H9 (cell line): Measurements from ENCODE around the gene ALG11. TPM values are rescaled to one million over a fixed set of nuclear protein-coding genes. Genes with fewer than 3 reads are reported as not detected.

Experiments used
- DNase-seq: peaks from one replicate; pipeline ENCODE4 v3.0.0-alpha.2; 2017
- H2AFZ ChIP-seq: one replicate; pipeline ENCODE4 v1.6.1; 2013; ENCODE audit warnings: mild to moderate bottlenecking, low read length, control low read depth, moderate library complexity
- H2AK5ac ChIP-seq: 2 replicates; pipeline ENCODE4 v1.6.1; 2013; ENCODE audit warnings: low read length, control low read depth, mixed read lengths; ENCODE audit not compliant: insufficient read length
- H2BK120ac ChIP-seq: one replicate; pipeline ENCODE4 v1.6.1; 2013; ENCODE audit warnings: low read depth, mild to moderate bottlenecking, low read length, control low read depth, inconsistent platforms; ENCODE audit not compliant: poor library complexity, severe bottlenecking
- H2BK12ac ChIP-seq: 2 replicates; pipeline ENCODE4 v1.6.1; 2013; ENCODE audit warnings: low read length, control low read depth, mixed read lengths, low read depth; ENCODE audit not compliant: insufficient read length
- H2BK15ac ChIP-seq: 2 replicates; pipeline ENCODE4 v1.6.1; 2013; ENCODE audit warnings: low read depth, low read length, control low read depth
- H2BK20ac ChIP-seq: one replicate; pipeline ENCODE4 v1.6.1; 2013; ENCODE audit warnings: low read depth, mild to moderate bottlenecking, low read length, control low read depth, inconsistent platforms; ENCODE audit not compliant: poor library complexity, severe bottlenecking
- H2BK5ac ChIP-seq: 2 replicates; pipeline ENCODE4 v1.6.1; 2013; ENCODE audit warnings: low read length, control low read depth, mixed read lengths; ENCODE audit not compliant: insufficient read length
- H3K14ac ChIP-seq: 2 replicates; pipeline ENCODE4 v1.6.1; 2013; ENCODE audit warnings: low read length, control low read depth; ENCODE audit not compliant: insufficient read depth
- H3K18ac ChIP-seq: 2 replicates; pipeline ENCODE4 v1.6.1; 2013; ENCODE audit warnings: low read depth, mild to moderate bottlenecking, mixed read lengths, low read length, control low read depth; ENCODE audit not compliant: insufficient read length
- H3K23ac ChIP-seq: 2 replicates; pipeline ENCODE4 v1.6.1; 2013; ENCODE audit warnings: low read length, control low read depth, mixed read lengths, low read depth; ENCODE audit not compliant: insufficient read length
- H3K23me2 ChIP-seq: 2 replicates; pipeline ENCODE4 v1.6.1; 2013; ENCODE audit warnings: low read depth, mild to moderate bottlenecking, mixed read lengths, low read length, control low read depth; ENCODE audit not compliant: insufficient read length, poor library complexity, severe bottlenecking
- H3K27ac ChIP-seq: 2 replicates; pipeline ENCODE4 v1.5.1; 2013; ENCODE audit warnings: low read length, control low read depth, mixed read lengths, low read depth; ENCODE audit not compliant: insufficient read length
- H3K27me3 ChIP-seq: 2 replicates; pipeline ENCODE4 v1.6.1; 2013; ENCODE audit warnings: low read length, control low read depth, inconsistent platforms; ENCODE audit not compliant: insufficient read depth
- H3K4ac ChIP-seq: 2 replicates; pipeline ENCODE4 v1.6.1; 2013; ENCODE audit warnings: low read depth, mild to moderate bottlenecking, control low read depth, inconsistent platforms, low read length, moderate library complexity
- H3K4me1 ChIP-seq: 2 replicates; pipeline ENCODE4 v1.6.1; 2013; ENCODE audit warnings: low read length, control low read depth, inconsistent platforms; ENCODE audit not compliant: insufficient read depth
- H3K4me2 ChIP-seq: 2 replicates; pipeline ENCODE4 v1.6.1; 2013; ENCODE audit warnings: low read length, control low read depth, mixed read lengths; ENCODE audit not compliant: insufficient read length, insufficient read depth
- H3K56ac ChIP-seq: 2 replicates; pipeline ENCODE4 v1.6.1; 2013; ENCODE audit warnings: low read depth, mild to moderate bottlenecking, mixed read lengths, low read length, control low read depth; ENCODE audit not compliant: insufficient read length
- H3K79me1 ChIP-seq: 2 replicates; pipeline ENCODE4 v1.6.1; 2013; ENCODE audit warnings: low read depth, mild to moderate bottlenecking, moderate library complexity, low read length, control low read depth, inconsistent platforms; ENCODE audit not compliant: insufficient read depth, poor library complexity, severe bottlenecking
- H3K79me2 ChIP-seq: 2 replicates; pipeline ENCODE4 v1.6.1; 2013; ENCODE audit warnings: low read length, control low read depth, inconsistent platforms; ENCODE audit not compliant: insufficient read depth
- H3K9ac ChIP-seq: 2 replicates; pipeline ENCODE4 v1.6.1; 2013; ENCODE audit warnings: low read length, control low read depth, mixed read lengths; ENCODE audit not compliant: insufficient read length; ENCODE audit errors: extremely low read depth
- H3K9me3 ChIP-seq: one replicate; pipeline ENCODE4 v1.6.1; 2013; ENCODE audit warnings: low read depth, low read length, inconsistent platforms; ENCODE audit not compliant: control insufficient read depth
- H3T11ph ChIP-seq: one replicate; pipeline ENCODE4 v1.6.1; 2013; ENCODE audit warnings: mild to moderate bottlenecking, low read length, control low read depth, inconsistent platforms
- H4K20me1 ChIP-seq: one replicate; pipeline ENCODE4 v1.6.1; 2013; ENCODE audit not compliant: control insufficient read depth, insufficient read length, insufficient read depth
- H4K5ac ChIP-seq: 2 replicates; pipeline ENCODE4 v1.6.1; 2013; ENCODE audit warnings: low read depth, mild to moderate bottlenecking, mixed read lengths, low read length, control low read depth; ENCODE audit not compliant: insufficient read length
- H4K8ac ChIP-seq: replicated peaks from 2 replicates; pipeline ENCODE4 v1.6.1; 2013; ENCODE audit warnings: low read length, control low read depth, mixed read lengths, low read depth; ENCODE audit not compliant: insufficient read length
- H4K91ac ChIP-seq: 2 replicates; pipeline ENCODE4 v1.6.1; 2013; ENCODE audit warnings: low read depth, mild to moderate bottlenecking, moderate library complexity, mixed read lengths, low read length, control low read depth; ENCODE audit not compliant: insufficient read length
- H3K27ac Mint-ChIP-seq, 3 experiments: 2 replicates in 2 of 3; 3 replicates in 1 of 3; pipeline ENCODE4 v1.8.0; 2020 to 2021; ENCODE audit warnings: mixed read lengths in 3 of 3, mild to moderate bottlenecking in 1 of 3, moderate library complexity in 1 of 3
- H3K27me3 Mint-ChIP-seq: 2 replicates; pipeline ENCODE4 v1.8.0; 2021; ENCODE audit warnings: low read depth, mild to moderate bottlenecking, moderate library complexity, mixed read lengths
- H3K36me3 Mint-ChIP-seq, 3 experiments: 2 replicates in 2 of 3; 3 replicates in 1 of 3; pipeline ENCODE4 v1.8.0; 2020 to 2021; ENCODE audit warnings: low read depth in 3 of 3, mixed read lengths in 3 of 3; ENCODE audit not compliant: insufficient read depth in 1 of 3
- H3K4me1 Mint-ChIP-seq, 2 experiments: 2 replicates each; pipeline ENCODE4 v1.8.0; 2020; ENCODE audit warnings: mixed read lengths in 2 of 2
- H3K4me3 Mint-ChIP-seq, 2 experiments: 2 replicates in 1 of 2; 3 replicates in 1 of 2; pipeline ENCODE4 v1.8.0; 2020 to 2021; ENCODE audit warnings: mild to moderate bottlenecking in 2 of 2, mixed read lengths in 2 of 2, moderate library complexity in 1 of 2
- H3K9me3 Mint-ChIP-seq, 2 experiments: 2 replicates in 1 of 2; 3 replicates in 1 of 2; pipeline ENCODE4 v1.8.0; 2020; ENCODE audit warnings: mild to moderate bottlenecking in 2 of 2, mixed read lengths in 2 of 2, moderate library complexity in 1 of 2
- CTCF ChIP-seq: fragments of 200-600 bp; sonication (generic); conservative IDR thresholded peaks from 3 replicates; pipeline ENCODE4 v1.8.0; 2021; ENCODE audit warnings: antibody characterized with exemption, mild to moderate bottlenecking
- WGBS: extraction: QIAGEN DNeasy Blood & Tissue Kit; methylation state at CpG from one replicate; pipeline ENCODE4 v1.1.7; 2013; ENCODE audit warnings: missing lambda C conversion rate, low lambda C conversion rate, mixed read lengths; ENCODE audit not compliant: insufficient read length; ENCODE audit errors: extremely low coverage; 5-methylcytosine and 5-hydroxymethylcytosine counted together
- total RNA-seq: library from RNA; stranded (reverse); gene quantifications from 2 replicates; pipeline ENCODE4 v1.2.1, GENCODE V29; 2021

ALG11 gene
- total RNA-seq, 1 experiment from 2014 or later: 46.6 TPM

GRCh38 chr13:52033039-52033438, 20.8 kb downstream of the ALG11 start:
- no peak overlapping the region for H2BK15ac ChIP-seq
- no peak overlapping the region for H4K8ac ChIP-seq
- H3K4ac ChIP-seq: no peak overlapping the region
- no peak overlapping the region for H3K4me2 ChIP-seq
- Mint-ChIP-seq H3K4me3 (no peak overlapping the region), H3K9me3 (peaks cover 0 to 23% of the 10 kb centered on the region in 2 experiments; a peak in 2 of 5 replicates), H3K4me1 (no peaks in the 10 kb centered on the region), H3K27ac (no peak overlapping the region), H3K36me3 (peaks cover 14 to 33% (median 30%) of the 10 kb centered on the region in 3 experiments), H3K27me3 (no peaks in the 10 kb centered on the region)
- no peak overlapping the region for H3K27ac ChIP-seq
- no peak overlapping the region for H3K14ac ChIP-seq
- H3K18ac ChIP-seq: no peak overlapping the region
- H2BK12ac ChIP-seq: no peak overlapping the region
- no peak overlapping the region for H2AK5ac ChIP-seq
- no peaks in the 10 kb centered on the region for H3K4me1 ChIP-seq
- no peak overlapping the region for H3K23ac ChIP-seq
- no peaks in the 10 kb centered on the region for H3K79me2 ChIP-seq
- no peak overlapping the region for H2BK20ac ChIP-seq
- H4K91ac ChIP-seq: no peak overlapping the region
- WGBS: no CpG with 5 or more reads among the region's 2 CpGs
- no peak for DNase-seq
- no peak overlapping the region for H3T11ph ChIP-seq
- H3K27me3 ChIP-seq: no peaks in the 10 kb centered on the region; the same call in 1 of the 2 replicates
- no peaks in the 10 kb centered on the region for H3K9me3 ChIP-seq
- TF ChIP-seq CTCF: no peak
- H3K79me1 ChIP-seq: no peaks in the 10 kb centered on the region
- no peak overlapping the region for H2AFZ ChIP-seq
- H4K5ac ChIP-seq: no peak overlapping the region
- H3K56ac ChIP-seq: no peak overlapping the region
- no peaks in the 10 kb centered on the region for H3K23me2 ChIP-seq
- no peak overlapping the region for H3K9ac ChIP-seq
- H4K20me1 ChIP-seq: no peaks in the 10 kb centered on the region
- H2BK5ac ChIP-seq: no peak overlapping the region
- no peak overlapping the region for H2BK120ac ChIP-seq
